HG02763 (cell line): ENCODE data around the gene KCNJ15.

Experiments used
- ATAC-seq: cut with Tn5 transposase; IDR thresholded peaks from one replicate; pipeline ENCODE4 v1.9.1; 2021; ENCODE audit warnings: mild to moderate bottlenecking, moderate library complexity; ENCODE audit not compliant: unreplicated experiment

KCNJ15 gene

GRCh38 chr21:38295997-38296764 lies 39.4 kb downstream of the KCNJ15 start:
- ATAC-seq, result no peak

DNA sequence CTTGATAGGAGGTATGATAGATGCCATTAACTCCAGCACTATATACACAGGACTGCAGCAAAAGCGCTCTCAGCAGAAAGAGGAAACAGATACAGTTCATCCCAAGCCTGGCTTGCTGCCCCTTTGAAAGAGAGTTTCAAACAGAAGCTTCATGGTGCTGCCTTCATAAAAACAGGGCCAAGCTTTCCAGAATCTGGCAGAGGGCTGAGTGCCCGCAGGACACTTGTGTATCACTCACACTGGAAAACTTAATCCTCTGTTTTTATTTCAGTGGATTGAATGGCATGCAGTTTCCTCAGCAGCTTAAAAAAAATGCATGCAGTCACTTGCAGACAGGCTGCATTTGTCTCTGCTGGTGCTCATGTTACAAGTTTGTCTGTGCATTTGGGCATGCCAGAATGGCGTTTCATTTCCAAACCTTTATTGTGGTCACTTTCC lies 40.4 kb downstream of the KCNJ15 start:
- ATAC-seq, result no peak

GRCh38 chr21:38297871-38298270 lies 41.1 kb downstream of the KCNJ15 start:
- ATAC-seq, result no peak

DNA sequence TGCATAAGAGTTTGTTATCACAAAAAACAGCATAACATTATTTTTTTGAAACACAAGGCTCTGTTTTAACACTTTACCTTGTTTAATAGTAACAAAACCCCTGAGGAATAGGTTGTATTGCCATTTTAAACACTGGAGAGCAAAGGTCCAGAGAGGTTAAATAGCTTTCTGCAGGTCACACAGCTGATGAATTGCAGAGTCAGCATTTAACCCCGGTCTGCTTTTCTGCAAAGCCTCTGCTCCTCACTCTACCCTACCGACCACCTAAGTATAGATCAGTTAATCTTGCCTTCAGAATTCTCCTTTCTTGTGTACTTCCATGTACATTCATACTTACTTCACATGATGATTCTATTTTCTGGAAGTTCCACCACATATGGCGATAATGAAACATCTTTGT lies 42.0 kb downstream of the KCNJ15 start:
- ATAC-seq, result no peak

GRCh38 chr21:38299671-38300070 lies 42.9 kb downstream of the KCNJ15 start:
- ATAC-seq, result no peak

- no peak for ATAC-seq
These were observed 43.4 kb downstream of the KCNJ15 start for GRCh38 chr21:38300141-38300578.

DNA sequence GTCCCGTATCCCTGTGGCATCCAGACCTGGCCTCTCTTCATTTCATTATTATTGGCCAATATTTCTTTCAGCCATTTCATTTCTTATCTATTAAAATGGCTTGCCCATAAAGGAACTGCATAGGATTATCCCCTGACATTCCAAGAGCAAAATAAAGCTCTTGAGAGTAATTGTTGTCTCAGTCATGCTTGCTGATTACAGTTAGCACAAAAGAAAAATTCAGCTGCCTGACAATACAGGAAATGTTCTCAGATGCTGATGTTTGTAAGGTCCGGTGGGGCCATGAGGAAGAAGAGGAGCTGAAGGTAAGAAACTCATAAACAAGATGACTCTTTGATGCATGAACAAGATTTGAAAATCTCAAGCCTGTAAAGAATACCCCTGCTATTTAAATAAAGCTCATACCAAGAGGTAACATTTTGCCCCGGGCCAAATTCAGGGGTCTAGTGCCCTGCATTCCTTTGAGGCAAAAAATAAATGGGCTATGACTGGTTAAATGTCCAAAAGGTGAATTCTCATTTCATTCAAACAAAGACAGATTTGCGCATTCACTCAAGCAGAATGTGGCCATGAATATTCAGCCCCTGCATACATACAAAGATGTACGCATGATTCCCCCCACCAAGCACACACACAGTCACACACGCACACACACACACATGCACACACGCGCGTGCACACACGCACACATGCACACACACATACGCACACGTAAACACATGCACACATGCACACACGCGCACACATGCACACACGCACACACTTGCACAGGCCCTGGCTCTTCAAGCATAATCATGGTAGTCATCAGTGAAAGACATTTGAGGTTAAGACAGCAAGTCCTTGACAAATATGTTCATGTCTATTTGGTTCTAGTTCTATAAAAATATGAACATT lies 44.8 kb downstream of the KCNJ15 start:
- no peak for ATAC-seq

DNA sequence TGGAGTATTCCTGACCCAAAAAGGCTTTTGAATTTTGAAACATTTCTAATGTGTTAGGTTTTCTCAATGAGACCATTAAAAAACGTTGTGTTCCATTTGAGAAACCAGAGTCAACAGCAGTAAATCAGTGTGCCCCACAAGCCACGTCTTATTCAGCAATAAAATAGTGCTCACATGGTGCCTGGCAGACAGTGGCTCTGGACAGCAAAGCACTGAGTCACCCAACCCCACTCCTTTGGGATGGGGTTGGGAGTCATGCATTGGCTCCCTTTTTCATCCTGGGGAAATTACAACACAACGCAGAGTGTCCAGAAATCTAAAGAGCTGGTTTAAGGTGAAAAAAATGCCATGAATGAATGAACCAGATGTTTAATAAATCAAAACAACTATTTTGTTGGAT lies 46.5 kb downstream of the KCNJ15 start:
- ATAC-seq, result no peak

DNA sequence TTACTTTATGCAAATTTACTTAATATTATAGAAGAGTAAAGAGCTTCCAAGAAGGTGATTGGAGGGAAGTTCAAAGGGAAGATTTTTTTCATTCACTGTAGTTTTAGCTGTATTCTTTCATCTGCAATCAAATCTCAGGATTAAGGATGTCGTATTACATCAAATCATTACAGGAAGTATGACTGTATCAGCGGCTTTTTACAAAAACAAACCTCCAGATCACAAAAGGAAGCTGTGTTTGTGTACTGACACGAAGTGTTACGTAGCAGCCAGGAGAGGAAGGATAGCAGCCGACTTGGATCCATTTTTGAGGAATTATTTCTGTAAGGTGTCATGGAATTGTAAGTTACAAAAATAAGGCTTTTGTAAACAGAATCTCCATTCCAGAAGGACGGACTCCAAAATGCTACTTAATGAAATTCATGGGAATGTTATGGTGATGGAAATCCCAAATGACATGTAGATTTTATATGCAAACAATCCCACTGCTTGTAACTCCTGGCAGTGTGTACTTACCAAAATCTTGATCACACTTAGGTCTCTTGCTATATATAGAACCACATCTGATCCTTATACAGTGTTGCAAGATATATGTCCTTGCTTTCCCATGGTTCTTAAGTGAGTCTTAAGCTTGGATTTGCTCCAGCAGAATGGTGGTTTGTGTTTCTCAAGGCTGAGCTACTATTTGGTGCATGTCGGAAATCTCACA lies 49.8 kb downstream of the KCNJ15 start:
- ATAC-seq, result no peak

GRCh38 chr21:38307771-38308531 lies 51.2 kb downstream of the KCNJ15 start:
- ATAC-seq, result no peak

DNA sequence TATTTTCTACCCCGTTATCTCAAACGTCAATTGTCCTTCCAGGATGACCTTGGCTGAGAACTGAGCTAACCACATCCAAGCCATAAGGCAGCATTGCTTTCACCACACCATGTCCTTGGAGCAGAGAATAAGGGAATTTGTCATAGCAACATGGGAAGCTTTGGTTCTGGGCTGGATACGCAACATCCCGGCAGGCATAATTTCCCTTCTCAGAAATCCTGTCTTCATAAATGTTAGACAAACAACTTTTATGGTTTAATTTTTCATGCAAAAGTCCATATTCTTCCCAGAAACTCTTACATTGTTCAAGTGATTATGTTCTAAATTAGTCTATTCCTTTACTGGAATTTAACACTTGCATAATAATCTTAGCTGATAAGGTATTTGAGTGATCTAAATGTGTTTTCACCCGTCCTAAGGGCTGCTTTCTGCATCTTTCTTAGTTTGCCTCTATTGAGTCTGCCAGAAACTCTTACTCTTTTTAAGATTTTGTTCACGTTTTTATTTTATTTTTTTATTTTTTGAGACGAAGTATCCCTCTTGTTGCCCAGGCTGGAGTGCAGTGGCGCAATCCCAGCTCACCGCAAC lies 51.8 kb downstream of the KCNJ15 start:
- no peak for ATAC-seq

GRCh38 chr21:38310646-38311485 lies 54.1 kb downstream of the KCNJ15 start:
- ATAC-seq, result no peak

- no peak for ATAC-seq
These were observed 55.0 kb downstream of the KCNJ15 start for GRCh38 chr21:38311765-38312164.

- no peak for ATAC-seq
These were observed 56.0 kb downstream of the KCNJ15 start for GRCh38 chr21:38312822-38313221.

- no peak for ATAC-seq
These were observed 57.8 kb downstream of the KCNJ15 start for GRCh38 chr21:38314558-38314957.

- ATAC-seq, result no peak
These were observed 58.3 kb downstream of the KCNJ15 start for GRCh38 chr21:38315122-38315521.

DNA sequence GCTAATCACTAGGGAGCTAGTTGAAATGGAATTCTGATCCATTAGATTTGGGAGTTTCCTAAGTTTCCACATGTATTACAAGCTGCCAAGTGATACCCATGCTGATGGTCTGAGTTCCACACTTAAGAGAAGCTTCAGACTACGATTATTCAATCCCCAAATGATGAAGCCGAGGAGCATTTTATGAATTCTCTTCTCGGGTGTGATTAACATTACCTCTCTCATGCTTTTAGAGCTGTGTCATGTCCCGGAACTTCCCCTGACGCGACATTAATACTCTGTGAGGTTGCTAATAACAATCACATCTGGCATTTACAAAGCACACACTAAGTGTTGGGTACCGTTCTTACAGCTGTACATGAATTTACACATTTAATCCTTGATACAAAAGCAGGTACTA lies 63.0 kb downstream of the KCNJ15 start:
- no peak for ATAC-seq

GRCh38 chr21:38321568-38321967 lies 64.8 kb downstream of the KCNJ15 start:
- ATAC-seq, result no peak

DNA sequence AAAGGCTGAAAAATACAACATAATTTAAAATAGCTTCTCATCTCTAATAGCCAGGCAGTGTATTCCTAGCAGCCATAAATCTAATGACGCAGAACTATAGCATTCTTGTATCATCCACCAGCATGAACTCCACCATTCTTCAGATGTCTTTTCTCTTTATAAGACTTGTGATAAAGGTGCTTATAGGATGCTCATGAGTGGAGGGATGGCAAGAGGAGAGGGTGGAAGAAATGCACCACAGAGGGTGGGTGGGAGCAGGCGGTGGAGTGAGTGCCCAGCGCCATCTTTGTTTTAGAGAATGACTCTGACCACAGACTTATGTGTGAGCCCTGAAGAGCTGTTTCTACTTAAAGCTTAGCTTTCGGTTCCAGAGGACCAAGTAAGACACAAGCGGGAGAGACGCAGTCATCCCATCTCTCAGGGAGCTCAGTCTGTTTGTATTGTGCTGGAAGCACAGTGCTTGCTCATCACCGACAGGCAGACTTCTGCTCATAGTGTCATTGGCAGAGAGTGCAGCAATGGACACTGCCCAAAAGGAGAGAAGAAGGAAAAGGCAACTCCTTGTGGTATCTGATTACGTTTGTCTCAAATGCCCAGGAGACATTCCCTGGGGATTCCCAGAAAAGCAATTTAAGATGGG lies 65.6 kb downstream of the KCNJ15 start:
- no peak for ATAC-seq
